HepG2 (cell line): ENCODE measurements around the gene PHRF1. TPM values are rescaled to one million over a fixed set of nuclear protein-coding genes. Genes with fewer than 3 reads are reported as not detected.

Experiments
- AGO2 ChIP-seq: fragments of 200-400 bp; formaldehyde crosslinking; optimal IDR thresholded peaks from 2 replicates; pipeline ENCODE3; 2017; ENCODE audit warnings: mild to moderate bottlenecking, low read depth, low read length, moderate library complexity
- FOXA3 ChIP-seq: IDR thresholded peaks from 2 replicates; pipeline ENCODE4 v1.6.1; 2016; ENCODE audit warnings: missing genetic modification reagents, missing compliant biosample characterization
- HDAC6 ChIP-seq: fragments of 200-600 bp; sonication (generic); IDR thresholded peaks from 2 replicates; pipeline ENCODE4 v1.7.0; 2017; ENCODE audit warnings: mild to moderate bottlenecking, antibody characterized with exemption, low read length, low read depth
- HMGXB4 ChIP-seq, 2 experiments: sonication (generic) in 1 of 2; formaldehyde crosslinking in 1 of 2; IDR thresholded peaks; 2 replicates each; pipeline versions ENCODE4 v1.4.0 to v1.6.1; 2018 to 2020; ENCODE audit warnings: missing genetic modification reagents in 2 of 2, borderline replicate concordance in 1 of 2, low read depth in 1 of 2, mild to moderate bottlenecking in 1 of 2, missing biosample characterization in 1 of 2
- HNF1B ChIP-seq: sonication (generic); formaldehyde crosslinking; IDR thresholded peaks from 2 replicates; pipeline ENCODE4 v1.5.1; 2020; ENCODE audit warnings: mild to moderate bottlenecking, moderate library complexity, missing genetic modification reagents
- HNRNPL ChIP-seq: fragments of 200-400 bp; formaldehyde crosslinking; IDR thresholded peaks from 2 replicates; pipeline ENCODE4 v1.6.1; 2017; ENCODE audit warnings: mild to moderate bottlenecking, low read depth, low read length
- HNRNPLL ChIP-seq: fragments of 200-400 bp; formaldehyde crosslinking; IDR thresholded peaks from 2 replicates; pipeline ENCODE4 v1.6.1; 2017; ENCODE audit warnings: mild to moderate bottlenecking, low read depth, low read length; ENCODE audit not compliant: poor library complexity, severe bottlenecking
- MAX ChIP-seq: IDR thresholded peaks from 2 replicates; pipeline ENCODE4 v1.6.1; 2012; ENCODE audit warnings: inconsistent platforms
- MED1 ChIP-seq: sonication (generic); formaldehyde crosslinking; IDR thresholded peaks from 2 replicates; pipeline ENCODE4 v1.4.0; 2020; ENCODE audit warnings: missing genetic modification reagents
- MZF1 ChIP-seq: sonication (generic); formaldehyde crosslinking; IDR thresholded peaks from 2 replicates; pipeline ENCODE4 v1.8.1; 2023; ENCODE audit warnings: mild to moderate bottlenecking, missing genetic modification reagents, borderline replicate concordance
- NKX3-1 ChIP-seq: sonication (generic); formaldehyde crosslinking; IDR thresholded peaks from 2 replicates; pipeline ENCODE4 v1.5.0; 2020; ENCODE audit warnings: missing genetic modification reagents
- RNF2 ChIP-seq: fragments of 450-650 bp; conservative IDR thresholded peaks from 2 replicates; pipeline ENCODE4 v1.6.1; 2016; ENCODE audit warnings: low read depth
- RNF219 ChIP-seq: sonication (generic); formaldehyde crosslinking; IDR thresholded peaks from 2 replicates; pipeline ENCODE4 v1.5.0; 2020; ENCODE audit warnings: mild to moderate bottlenecking, missing genetic modification reagents
- SMARCE1 ChIP-seq: fragments of 450-650 bp; IDR thresholded peaks from 2 replicates; pipeline ENCODE4 v1.6.1; 2017; ENCODE audit warnings: borderline replicate concordance
- ZFX ChIP-seq: sonication (generic); formaldehyde crosslinking; IDR thresholded peaks from 2 replicates; pipeline ENCODE4 v1.4.0; 2020; ENCODE audit warnings: mild to moderate bottlenecking, low read depth, missing genetic modification reagents, moderate library complexity
- ZNF232 ChIP-seq: sonication (generic); formaldehyde crosslinking; IDR thresholded peaks from 2 replicates; pipeline ENCODE4 v1.4.0; 2020; ENCODE audit warnings: missing genetic modification reagents, borderline replicate concordance
- ZNF333 ChIP-seq: sonication (generic); formaldehyde crosslinking; IDR thresholded peaks from 2 replicates; pipeline ENCODE4 v1.4.0; 2020; ENCODE audit warnings: mild to moderate bottlenecking, missing genetic modification reagents, borderline replicate concordance
- ZNF687 ChIP-seq: sonication (generic); formaldehyde crosslinking; IDR thresholded peaks from 2 replicates; pipeline ENCODE4 v1.5.1; 2020; ENCODE audit warnings: mild to moderate bottlenecking, missing genetic modification reagents, moderate library complexity
- ZNF775 ChIP-seq: sonication (generic); formaldehyde crosslinking; IDR thresholded peaks from 2 replicates; pipeline ENCODE4 v1.4.0; 2020; ENCODE audit warnings: missing genetic modification reagents, mild to moderate bottlenecking, moderate library complexity, borderline replicate concordance
- ZNF776 ChIP-seq: sonication (generic); formaldehyde crosslinking; IDR thresholded peaks from 2 replicates; pipeline ENCODE4 v1.4.0; 2020; ENCODE audit warnings: mild to moderate bottlenecking, missing genetic modification reagents
- polyA plus RNA-seq, 8 experiments: library from polyadenylated mRNA; depleted of rRNA in 3 of 8; stranded (reverse) in 7 of 8; unstranded in 1 of 8; fragments of >200 nt; fragmentation: Illumina TruSeq in 4 of 8; extraction: Trizol in 4 of 8; gene quantifications; 2 replicates each; pipeline versions ENCODE4 v1.2.1 to v1.2.3, GENCODE V29; 2011 to 2016; ENCODE audit warnings: low read depth in 4 of 8, missing spikeins in 1 of 8, mixed read lengths in 1 of 8; ENCODE audit not compliant: insufficient read depth in 1 of 8
- total RNA-seq, 5 experiments: library from RNA; depleted of rRNA; stranded (reverse); fragments of >200 nt; fragmentation: Illumina TruSeq; extraction: Trizol; gene quantifications; 2 replicates each; pipeline ENCODE4 v1.2.3, GENCODE V29; 2016; ENCODE audit warnings: low read depth in 1 of 5

PHRF1 gene
- total and polyA plus RNA-seq, 2 of the 13 experiments (the other 11 are each of a cell fraction or from before 2014, with no cell fraction given) = 8.2 to 16.7 TPM

- TF ChIP-seq RNF219 (CRISPR knock-in tag) (no peak), MZF1 (CRISPR knock-in tag) (no peak), HNRNPLL (peak; percentile 18), FOXA3 (no peak), HNF1B (peak; percentile 52; the same call in 1 of the 2 replicates), ZNF333 (CRISPR knock-in tag) (no peak), RNF2 (no peak), NKX3-1 (no peak), ZNF776 (CRISPR knock-in tag) (no peak), HMGXB4 (CRISPR knock-in tag; IDR thresholded peaks at IDR 0.05; ENCODE audit: borderline replicate concordance in 1 of 2, low read depth in 1 of 2) (peak in 1 of 2 experiments; percentile 38; a peak in 1 of 4 replicates), ZNF232 (CRISPR knock-in tag) (no peak), AGO2 (peak; percentile 23), ZNF687 (peak; percentile 63), HDAC6 (no peak), SMARCE1 (no peak), MED1 (CRISPR knock-in tag) (peak; percentile 42; the same call in 1 of the 2 replicates), ZNF775 (CRISPR knock-in tag) (no peak), HNRNPL (peak; percentile 85), ZFX (CRISPR knock-in tag) (peak; percentile 46; the same call in 1 of the 2 replicates), MAX (peak; percentile 32; the same call in 1 of the 2 replicates)
Measured at GRCh38 chr11:657691-658126, 81.4 kb downstream of the PHRF1 start (continued).
